Muscle layer of duodenum (tissue), 2 donors: ENCODE results near the gene MINDY2.

Source experiments
- H3K27ac ChIP-seq: one replicate; pipeline ENCODE4 v1.7.0; 2013; ENCODE audit warnings: mild to moderate bottlenecking, low read length
- H3K27me3 ChIP-seq: one replicate; pipeline ENCODE4 v1.7.0; 2013; ENCODE audit warnings: low read depth, mild to moderate bottlenecking, control low read depth, low read length
- H3K36me3 ChIP-seq, 2 donors: one replicate each; pipeline ENCODE4 v1.7.0; 2013; ENCODE audit warnings: low read length in 2 of 2, control low read depth in 1 of 2, mild to moderate bottlenecking in 1 of 2; ENCODE audit not compliant: insufficient read depth in 2 of 2, control insufficient read depth in 1 of 2
- H3K4me1 ChIP-seq, 2 donors: one replicate each; pipeline ENCODE4 v1.7.0; 2013; ENCODE audit warnings: low read length in 2 of 2, mild to moderate bottlenecking in 2 of 2, control low read depth in 1 of 2, moderate library complexity in 1 of 2; ENCODE audit not compliant: insufficient read depth in 2 of 2, control insufficient read depth in 1 of 2
- H3K4me3 ChIP-seq, 2 donors: one replicate each; pipeline ENCODE4 v1.7.0; 2013; ENCODE audit warnings: low read length in 2 of 2, low read depth in 1 of 2, mild to moderate bottlenecking in 1 of 2
- H3K9me3 ChIP-seq, 2 donors: one replicate each; pipeline ENCODE4 v1.7.0; 2013; ENCODE audit warnings: low read length in 2 of 2, control low read depth in 1 of 2, mild to moderate bottlenecking in 1 of 2; ENCODE audit not compliant: control insufficient read depth in 1 of 2
- donor health status: healthy.

MINDY2 gene

GRCh38 chr15:58900631-58901030 is 129.5 kb downstream of the MINDY2 start:
- Histone ChIP-seq H3K27ac (no peak overlapping the region), H3K4me3 (no peak overlapping the region), H3K4me1 (no peaks in the 10 kb centered on the region), H3K27me3 (no peaks in the 10 kb centered on the region), H3K36me3 (peaks cover 27 to 39% of the 10 kb centered on the region in 2 donors), H3K9me3 (no peaks in the 10 kb centered on the region)

- H3K27me3 ChIP-seq, result no peaks in the 10 kb centered on the region
- H3K27ac ChIP-seq, result no peak overlapping the region
- no peak overlapping the region for H3K4me3 ChIP-seq
- peaks cover 0 to 8% of the 10 kb centered on the region in 2 donors for H3K4me1 ChIP-seq
- peaks cover 20 to 22% of the 10 kb centered on the region in 2 donors for H3K36me3 ChIP-seq
- H3K9me3 ChIP-seq, result no peaks in the 10 kb centered on the region
These were observed 137.6 kb downstream of the MINDY2 start for GRCh38 chr15:58908550-58909309.

GRCh38 chr15:58909616-58910015 is 138.5 kb downstream of the MINDY2 start:
- Histone ChIP-seq H3K36me3 (peaks cover 25 to 29% of the 10 kb centered on the region in 2 donors), H3K27me3 (no peaks in the 10 kb centered on the region), H3K4me1 (peaks cover 0 to 8% of the 10 kb centered on the region in 2 donors), H3K9me3 (no peaks in the 10 kb centered on the region), H3K4me3 (no peak overlapping the region), H3K27ac (no peak overlapping the region)

- Histone ChIP-seq H3K4me1 (peaks cover 0 to 8% of the 10 kb centered on the region in 2 donors), H3K36me3 (peaks cover 30 to 31% of the 10 kb centered on the region in 2 donors), H3K9me3 (no peaks in the 10 kb centered on the region), H3K27ac (no peak overlapping the region), H3K4me3 (no peak overlapping the region), H3K27me3 (no peaks in the 10 kb centered on the region)
These were observed 139.4 kb downstream of the MINDY2 start for GRCh38 chr15:58910456-58910855.
